ENCODE data around the gene ATP1A4.

DNA sequence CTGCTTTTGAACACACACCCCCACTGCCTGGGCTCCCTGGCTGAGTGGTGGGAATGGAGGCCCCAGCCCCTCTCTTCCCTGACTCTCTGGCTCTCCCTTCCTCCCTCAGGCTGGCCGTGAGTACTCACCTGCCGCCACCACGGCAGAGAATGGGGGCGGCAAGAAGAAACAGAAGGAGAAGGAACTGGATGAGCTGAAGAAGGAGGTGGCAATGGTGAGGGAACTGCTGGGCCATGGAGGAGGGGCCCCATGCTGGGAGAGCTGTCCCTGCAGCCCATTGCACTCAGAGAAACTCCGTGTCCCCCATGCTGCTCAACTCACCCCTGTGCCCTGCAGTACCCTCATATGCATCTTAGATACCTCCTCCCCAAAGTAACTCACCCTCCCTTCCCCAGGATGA is 30.6 kb upstream of the ATP1A4 start:
- TF ChIP-seq POLR2A (IDR thresholded peaks at IDR 0.05; ENCODE audit: low read depth, low read length) (no peak), POLR2AphosphoS5 (IDR thresholded peaks at IDR 0.05; ENCODE audit: low read depth, low read length) (no peak)

Measured in GM12892 (cell line).